ENCODE results near the gene ADAMTS6.

ADAMTS6 gene

GRCh38 chr5:65276178-65276890 lies 205.4 kb downstream of the ADAMTS6 start:
- no peak for DNase-seq (ENCODE audit: low read depth)

GRCh38 chr5:65271906-65272305 lies 209.8 kb downstream of the ADAMTS6 start:
- no peak for DNase-seq (ENCODE audit: low read depth)

- DNase-seq (ENCODE audit: low read depth): no peak
These were observed 213.2 kb downstream of the ADAMTS6 start for GRCh38 chr5:65268525-65268924.

DNA sequence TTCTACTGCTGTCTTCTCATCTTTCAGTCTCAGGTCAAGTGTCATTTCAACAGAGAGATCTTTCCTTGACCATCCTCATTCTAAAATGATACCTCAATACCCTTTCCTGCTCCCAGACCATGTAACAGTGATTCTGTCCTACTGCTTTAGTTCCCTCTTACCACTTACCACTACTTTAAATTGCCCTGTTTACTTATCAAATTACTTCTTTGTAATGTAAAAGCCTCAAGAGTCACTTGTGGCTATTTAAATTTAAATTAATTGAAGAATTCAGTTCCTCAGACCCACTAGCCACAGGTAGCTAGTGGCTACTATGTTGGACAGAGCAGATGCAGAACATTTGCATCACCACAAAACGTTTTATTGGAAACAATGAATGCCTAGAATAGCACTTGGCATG lies 217.3 kb downstream of the ADAMTS6 start:
- no peak for DNase-seq (ENCODE audit: low read depth)

- DNase-seq (ENCODE audit: low read depth): no peak
These were observed 218.4 kb downstream of the ADAMTS6 start for GRCh38 chr5:65263321-65263720.

- no peak for DNase-seq (ENCODE audit: low read depth)
These were observed 219.1 kb downstream of the ADAMTS6 start for GRCh38 chr5:65262649-65263059.

GRCh38 chr5:65262096-65262495 lies 219.6 kb downstream of the ADAMTS6 start:
- no peak for DNase-seq (ENCODE audit: low read depth)

DNA sequence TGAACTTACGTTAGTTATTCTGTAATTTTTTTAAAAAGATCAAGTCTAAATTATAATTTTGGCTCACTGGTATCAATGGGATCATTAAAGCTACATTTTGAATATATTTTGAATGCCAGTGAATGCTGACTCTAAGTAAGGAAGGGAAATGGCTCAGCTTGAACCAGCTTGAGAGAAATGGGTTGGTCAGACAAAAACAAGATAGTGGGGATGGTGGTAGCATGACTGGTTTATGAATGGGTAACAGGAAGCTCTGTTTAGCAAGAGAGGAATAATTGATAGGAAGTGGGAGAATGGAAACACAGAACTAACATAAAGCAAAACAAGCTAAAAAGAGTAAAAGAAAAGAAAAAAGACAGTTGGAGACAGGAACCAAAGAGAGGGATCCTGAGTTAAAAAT lies 220.2 kb downstream of the ADAMTS6 start:
- DNase-seq (ENCODE audit: low read depth): no peak

DNA sequence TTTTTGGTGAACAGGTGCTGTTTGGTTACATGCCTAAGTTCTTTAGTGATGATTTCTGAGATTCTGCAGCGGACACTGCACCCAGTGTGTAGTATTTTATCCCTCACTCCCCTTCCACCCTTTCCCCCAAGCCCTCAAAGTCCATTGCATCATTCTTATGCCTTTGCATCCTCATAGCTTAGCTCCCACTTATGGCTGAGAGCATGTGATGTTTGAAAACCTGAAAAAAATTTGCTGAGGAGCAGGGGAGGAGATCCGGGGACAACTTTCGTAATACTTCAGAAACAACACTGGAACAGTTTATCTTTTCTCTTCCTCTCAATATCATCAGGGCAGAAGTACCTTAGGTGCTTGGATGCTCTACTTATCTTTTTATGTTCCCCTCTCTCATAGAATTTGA lies 226.4 kb downstream of the ADAMTS6 start:
- no peak for DNase-seq (ENCODE audit: low read depth)

DNA sequence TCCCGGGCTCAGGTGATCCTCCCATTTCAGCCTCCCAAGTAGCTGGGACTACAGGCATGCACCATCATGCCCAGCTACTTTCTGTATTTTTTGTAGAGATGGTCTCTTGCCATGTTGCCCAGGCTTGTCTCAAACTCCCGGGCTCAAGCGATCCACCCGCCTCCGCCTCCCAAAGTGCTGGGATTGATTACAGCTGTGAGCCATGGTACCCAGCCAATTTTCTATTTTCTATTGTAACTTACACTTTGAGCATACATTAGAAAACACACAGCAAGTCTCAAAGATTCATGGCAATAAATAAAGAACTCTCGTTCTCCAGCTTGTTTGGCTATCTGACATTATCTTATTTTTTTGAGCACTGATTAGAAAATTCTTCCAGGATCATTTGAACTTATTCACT lies 228.7 kb downstream of the ADAMTS6 start:
- DNase-seq (ENCODE audit: low read depth): no peak

DNA sequence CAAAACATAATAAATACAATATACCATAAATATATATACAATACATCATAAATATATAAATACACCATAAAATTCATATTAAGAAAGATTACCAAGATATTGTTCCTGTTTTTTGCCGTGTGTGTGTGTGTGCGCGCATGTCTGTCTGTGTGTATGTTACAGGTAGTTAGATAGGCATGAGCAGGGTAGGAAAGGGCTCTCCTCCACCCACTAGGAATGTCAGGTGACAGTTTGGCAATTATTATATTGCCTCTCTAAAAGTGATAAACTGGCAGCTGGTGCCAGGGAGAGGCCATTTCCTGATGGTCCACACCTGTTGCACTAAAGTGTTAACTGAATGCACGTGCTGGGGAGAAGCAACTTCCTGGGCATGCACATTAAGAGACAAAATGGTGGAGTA lies 232.8 kb downstream of the ADAMTS6 start:
- DNase-seq (ENCODE audit: low read depth): no peak

DNA sequence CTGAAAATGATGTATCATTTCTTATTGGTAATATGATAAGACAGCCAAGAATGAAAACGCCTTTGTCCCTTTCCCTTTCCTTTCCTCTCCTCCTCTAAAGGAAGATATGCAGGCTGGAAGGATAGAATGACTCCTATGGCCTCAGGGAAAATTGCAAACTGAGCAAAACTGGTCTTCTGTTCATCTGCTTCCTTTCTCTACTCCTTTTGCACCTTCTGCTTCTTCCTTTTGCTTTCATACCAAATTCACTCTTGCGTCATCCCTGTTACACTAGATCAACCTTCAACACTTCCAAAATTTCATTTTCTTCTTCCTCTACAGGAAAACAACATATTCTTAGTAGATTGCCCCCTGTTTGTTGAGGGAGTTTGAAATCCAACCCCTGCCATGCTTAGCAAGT lies 234.1 kb downstream of the ADAMTS6 start:
- no peak for DNase-seq (ENCODE audit: low read depth)

DNA sequence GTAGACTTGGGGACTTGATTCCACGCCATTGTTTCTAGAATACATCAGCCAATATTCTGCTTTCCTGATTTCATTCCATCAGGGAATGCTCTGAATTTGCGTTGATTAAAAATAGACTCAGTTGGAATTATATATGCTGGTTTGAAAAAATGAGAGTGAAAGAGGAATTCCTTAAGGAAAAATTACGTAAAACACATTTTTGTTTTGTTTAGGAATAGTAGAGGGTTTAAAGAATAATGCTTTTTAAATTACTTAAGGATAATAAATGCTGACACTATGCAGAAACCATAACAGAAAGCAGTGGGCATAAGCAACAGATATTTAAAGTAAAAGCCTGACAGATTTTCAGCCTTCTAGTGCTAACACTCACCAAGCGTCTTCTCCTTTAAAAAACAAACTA lies 235.0 kb downstream of the ADAMTS6 start:
- no peak for DNase-seq (ENCODE audit: low read depth)

- no peak for DNase-seq (ENCODE audit: low read depth)
These were observed 237.7 kb downstream of the ADAMTS6 start for GRCh38 chr5:65244031-65244430.

- no peak for DNase-seq (ENCODE audit: low read depth)
These were observed 238.6 kb downstream of the ADAMTS6 start for GRCh38 chr5:65243161-65243560.

GRCh38 chr5:65229841-65230240 lies 251.9 kb downstream of the ADAMTS6 start:
- no peak for DNase-seq (ENCODE audit: low read depth)

DNA sequence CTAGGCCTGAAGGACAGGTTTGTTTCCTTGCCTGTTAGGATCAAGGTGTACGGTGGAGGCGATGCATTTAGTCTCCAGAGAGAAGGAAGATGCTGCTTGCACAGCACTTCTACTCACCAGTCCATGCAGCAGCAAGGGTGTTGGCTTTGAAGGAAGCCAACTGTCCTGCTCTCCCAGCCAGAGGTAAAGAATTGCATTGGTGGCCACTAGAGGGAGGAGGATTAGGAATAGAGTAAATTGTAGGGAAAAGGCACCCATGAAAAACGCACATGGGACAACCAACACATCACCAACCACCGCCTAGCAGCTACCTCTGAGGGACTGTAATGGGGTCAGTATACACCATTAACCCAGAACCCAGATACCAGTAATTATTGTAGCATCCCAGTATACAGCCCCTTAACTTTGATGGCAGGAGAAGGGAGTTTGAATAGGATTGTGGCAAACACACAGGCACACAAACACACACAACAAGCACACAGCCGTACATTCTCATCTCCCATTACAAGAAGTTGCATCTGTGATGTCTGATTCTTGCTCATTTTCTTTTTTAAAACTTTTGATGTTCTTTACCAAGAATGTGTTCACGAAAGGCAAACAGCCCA lies 267.7 kb downstream of the ADAMTS6 start:
- DNase-seq (ENCODE audit: low read depth): no peak

DNA sequence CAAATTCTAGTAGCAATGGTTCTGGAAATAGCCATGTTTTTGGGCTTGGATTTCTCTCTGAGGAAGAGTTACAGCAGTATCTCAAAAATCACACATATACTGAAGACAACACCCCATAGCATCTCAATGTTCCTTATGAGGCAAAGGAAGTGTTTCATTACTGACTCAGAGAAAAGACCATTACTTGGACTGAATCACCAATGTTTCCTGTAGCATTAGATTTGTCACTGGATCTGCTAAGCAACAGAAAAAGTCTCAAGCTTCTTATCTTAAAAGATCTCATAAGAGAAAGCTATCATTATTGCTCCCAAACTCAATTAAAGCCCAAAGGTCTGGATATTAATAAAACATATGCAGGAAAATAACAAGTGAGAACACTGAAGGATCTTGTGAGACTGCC lies 272.4 kb downstream of the ADAMTS6 start:
- no peak for DNase-seq (ENCODE audit: low read depth)

- no peak for DNase-seq (ENCODE audit: low read depth)
These were observed 276.8 kb downstream of the ADAMTS6 start for GRCh38 chr5:65204966-65205365.

DNA sequence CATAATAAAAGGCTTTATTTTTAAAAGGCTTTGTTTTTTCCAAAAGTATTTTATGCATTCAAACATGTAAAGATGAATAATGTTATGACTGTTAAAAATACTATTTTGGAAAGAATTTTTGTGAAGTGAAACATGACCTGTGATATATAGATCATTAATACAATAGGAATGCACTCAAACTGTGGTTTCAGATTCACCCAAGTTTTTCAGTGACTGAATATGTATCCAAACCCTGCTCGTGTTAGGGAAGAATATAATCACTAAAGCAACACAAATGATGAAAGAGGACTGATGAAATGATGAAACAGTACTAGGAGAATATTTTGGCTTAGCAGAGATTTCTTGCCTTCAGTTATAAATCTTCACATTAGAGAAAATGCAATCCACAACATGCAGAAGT lies 278.0 kb downstream of the ADAMTS6 start:
- no peak for DNase-seq (ENCODE audit: low read depth)

DNA sequence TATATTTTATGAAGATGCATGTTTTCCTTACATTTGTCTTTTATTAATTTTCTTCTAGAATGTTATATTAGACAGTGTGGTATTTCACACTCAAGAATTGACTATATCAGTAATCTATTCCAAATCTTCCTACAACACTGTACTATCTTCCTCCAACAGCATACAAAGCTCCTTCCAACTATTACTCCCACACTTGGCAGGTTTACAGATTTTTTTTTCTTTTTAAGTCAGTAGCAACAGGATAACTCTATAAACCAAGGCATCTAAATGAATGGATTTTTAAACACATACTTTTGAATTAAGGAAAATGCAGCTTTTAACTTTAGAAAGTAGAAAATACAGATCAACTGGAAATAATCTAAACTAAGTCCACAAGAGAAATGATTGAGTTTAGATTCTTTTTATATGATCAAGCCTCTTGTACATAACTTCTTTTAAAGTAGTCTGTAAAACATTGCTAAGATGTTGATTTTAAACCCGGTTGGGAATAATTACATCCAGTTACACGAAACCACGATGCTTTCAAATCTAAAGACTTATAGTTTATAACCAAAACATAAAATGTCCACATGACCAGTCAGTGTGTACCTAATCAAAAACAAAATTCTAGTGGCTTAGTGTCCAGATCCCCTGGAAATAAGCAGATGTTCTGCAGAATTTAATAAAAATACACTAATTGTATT lies 281.6 kb downstream of the ADAMTS6 start:
- DNase-seq (ENCODE audit: low read depth): no peak

DNA sequence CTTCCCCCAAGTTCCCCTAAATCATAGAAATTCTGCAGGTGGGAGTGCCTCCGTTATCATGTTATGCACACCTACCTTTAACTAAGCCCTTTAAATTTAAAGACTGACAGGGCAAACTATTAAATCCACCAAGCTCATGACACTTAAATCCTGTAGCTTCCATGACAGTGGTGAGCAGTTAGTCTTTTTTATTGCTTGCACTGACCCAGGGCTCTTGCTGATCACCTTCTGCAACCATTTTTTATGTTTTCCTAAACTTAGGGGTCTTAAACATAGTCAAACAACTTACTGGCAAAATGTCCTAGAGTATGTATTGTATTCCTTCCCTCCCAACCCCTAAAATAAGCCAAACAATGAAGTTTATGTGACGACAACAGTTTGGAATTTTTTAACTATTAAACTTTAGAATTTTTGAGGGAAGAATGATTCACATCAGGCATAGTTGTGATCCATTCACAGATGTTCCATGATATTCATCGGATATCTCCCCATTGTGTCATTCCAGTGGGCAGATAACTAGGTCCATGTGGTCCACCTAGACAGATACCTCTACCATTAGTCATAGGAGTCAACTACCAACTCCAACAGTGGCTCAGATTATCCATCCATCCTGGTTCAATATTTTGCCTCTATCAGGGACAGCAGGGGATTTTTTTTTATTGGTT lies 283.1 kb downstream of the ADAMTS6 start:
- DNase-seq (ENCODE audit: low read depth): no peak

Data from stimulated activated CD8-positive, alpha-beta memory T cell treated with anti-CD3 and anti-CD28 coated beads, Interleukin-7, amount 100 ng/mL, for 24 hours (primary cell).